ENCODE results near the gene FNDC3B. TPM values are rescaled to one million over a fixed set of nuclear protein-coding genes. Genes with fewer than 3 reads are reported as not detected.

The FNDC3B gene
- total and polyA plus RNA-seq, 2 of the 8 experiments (the other 6 are each of a cell fraction or from before 2014, with no cell fraction given), result 14.1 to 44.4 TPM

DNA sequence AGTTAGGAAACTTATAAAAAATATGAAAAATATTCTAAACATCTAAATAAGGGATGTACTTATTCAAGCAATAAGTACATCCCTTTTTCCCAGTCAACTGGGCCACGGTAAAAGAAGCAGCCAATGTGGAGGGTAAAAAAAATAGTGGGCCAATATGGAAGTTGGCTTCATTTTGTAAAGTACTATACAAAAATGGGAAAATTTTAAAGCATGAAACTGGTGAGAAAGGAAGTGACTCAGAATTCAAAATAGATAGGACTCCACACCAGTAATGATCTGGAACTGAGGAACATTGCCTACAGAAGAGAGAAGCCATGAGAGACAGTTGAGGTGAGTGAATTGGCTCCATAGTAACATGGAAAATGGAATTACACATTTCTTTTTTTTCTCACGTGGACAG lies 108.9 kb downstream of the FNDC3B start:
- no peak overlapping the region for H3K14ac ChIP-seq (ENCODE audit: insufficient read length)
- no peak overlapping the region for H3K9ac ChIP-seq (replicated peaks in 1 of 4; ENCODE audit: extremely low read depth in 1 of 4, low read depth in 3 of 4, low read length in 3 of 4)
- no peak overlapping the region for H4K91ac ChIP-seq (replicated peaks; ENCODE audit: insufficient read length, low read length)
- peaks cover 0 to 19% (median 9%) of the 10 kb centered on the region in 4 experiments; a peak in 5 of 7 replicates for H3K4me1 ChIP-seq (replicated peaks in 1 of 4; ENCODE audit: control insufficient read depth in 3 of 4, insufficient read depth in 4 of 4, low read length in 3 of 4)
- no peaks in the 10 kb centered on the region; the same call in 1 of the 2 replicates for H3K23me2 ChIP-seq (ENCODE audit: low read depth, low read length)
- H3K56ac ChIP-seq (replicated peaks; ENCODE audit: insufficient read length, low read depth, low read length), result no peak overlapping the region
- H3K36me3 ChIP-seq (ENCODE audit: control insufficient read depth in 2 of 4, insufficient read depth in 4 of 4, low read length in 3 of 4), result no peaks in the 10 kb centered on the region
- no peak overlapping the region for H3K4me2 ChIP-seq (ENCODE audit: insufficient read depth in 1 of 2, low read depth in 2 of 2, low read length in 2 of 2)
- no peaks in the 10 kb centered on the region for H3K9me3 ChIP-seq (ENCODE audit: insufficient read depth in 2 of 2, low read depth in 1 of 2, low read length in 1 of 2)
- no peak overlapping the region for H2AFZ ChIP-seq (ENCODE audit: low read length)
- ChIA-PET POLR2A (ENCODE audit: partially characterized antibody) (no interaction called here), CTCF (ENCODE audit: partially characterized antibody) (interaction anchor here (1.6 kb wide), 1 partner anchor 19 kb away, joined by 3 read pairs; no protein-coding TSS in a partner anchor)
- no peaks in the 10 kb centered on the region for H3K27me3 ChIP-seq (replicated peaks in 1 of 4; ENCODE audit: control insufficient read depth in 3 of 4, extremely low read depth in 1 of 4, insufficient read depth in 3 of 4, low read length in 3 of 4)
- H3K27ac ChIP-seq (ENCODE audit: low read depth, low read length), result no peak overlapping the region
- H2BK12ac ChIP-seq (ENCODE audit: low read depth, low read length), result no peak overlapping the region
- no peak for DNase-seq (ENCODE audit: low read depth in 1 of 2, low spot score in 2 of 2)
- TF ChIP-seq CTBP2 (IDR thresholded peaks at IDR 0.05; ENCODE audit: borderline replicate concordance, insufficient read depth, insufficient read length, low read length), result no peak
- no peak for TF ChIP-seq YY1 (IDR thresholded peaks at IDR 0.05; ENCODE audit: low read depth, low read length)
- no peak for TF ChIP-seq BACH1 (IDR thresholded peaks at IDR 0.05; ENCODE audit: low read length)
- no peak for TF ChIP-seq FOSL1 (IDR thresholded peaks at IDR 0.05; ENCODE audit: insufficient read depth, low read depth, low read length)
- no peak for TF ChIP-seq CEBPB (IDR thresholded peaks at IDR 0.05; ENCODE audit: low read depth, low read length)
- H2BK5ac ChIP-seq (ENCODE audit: low read depth, low read length), result no peak overlapping the region
- no peak overlapping the region for H2BK15ac ChIP-seq (ENCODE audit: low read length)
- H4K20me1 ChIP-seq (replicated peaks in 1 of 2; ENCODE audit: control insufficient read depth in 1 of 2, insufficient read depth in 2 of 2, low read length in 2 of 2), result peaks cover 2% of the 10 kb centered on the region in 2 experiments
- no peak overlapping the region for H4K5ac ChIP-seq (ENCODE audit: insufficient read length, low read depth, low read length)
- H2AK5ac ChIP-seq (ENCODE audit: low read depth, low read length), result no peak overlapping the region
- H2BK120ac ChIP-seq (replicated peaks; ENCODE audit: low read depth, low read length), result no peak overlapping the region
- H3K23ac ChIP-seq (ENCODE audit: insufficient read length), result no peak overlapping the region
- H3K4me3 ChIP-seq (ENCODE audit: extremely low read depth in 1 of 4, insufficient read depth in 2 of 4, low read depth in 3 of 4, low read length in 4 of 4), result no peak overlapping the region
- H3K18ac ChIP-seq (ENCODE audit: extremely low read depth, low read length), result no peak overlapping the region
- 90% methylated on average over 2 of the region's 2 CpGs; no CpG with 5 or more reads in 1 of the 2 experiments for WGBS, 2 experiments (ENCODE audit: extremely low coverage in 1 of 2, insufficient coverage in 1 of 2, insufficient read length in 1 of 2, insufficient replicate concordance in 2 of 2, low coverage in 1 of 2, low lambda C conversion rate in 2 of 2, missing lambda C conversion rate in 1 of 2)
- no peak overlapping the region for H2BK20ac ChIP-seq (ENCODE audit: low read length)
- H3K79me2 ChIP-seq (ENCODE audit: control insufficient read depth in 1 of 2, insufficient read depth in 2 of 2, low read length in 2 of 2), result peaks cover 0 to 81% of the 10 kb centered on the region in 2 experiments; a peak in 2 of 4 replicates
- no peaks in the 10 kb centered on the region; the same call in 1 of the 2 replicates for H3K79me1 ChIP-seq (ENCODE audit: low read depth, low read length)
- no peak overlapping the region for H3K4ac ChIP-seq (replicated peaks; ENCODE audit: insufficient read length, low read depth, low read length)
- H4K8ac ChIP-seq (ENCODE audit: extremely low read depth, insufficient read depth, low read length), result no peak overlapping the region
- no peak for FAIRE-seq
